H9 (cell line): ENCODE data around the gene CPNE5. TPM values are rescaled to one million over a fixed set of nuclear protein-coding genes. Genes with fewer than 3 reads are reported as not detected.

ENCODE experiments used
- DNase-seq: peaks from one replicate; pipeline ENCODE4 v3.0.0-alpha.2; 2017
- H2AFZ ChIP-seq: one replicate; pipeline ENCODE4 v1.6.1; 2013; ENCODE audit warnings: mild to moderate bottlenecking, low read length, control low read depth, moderate library complexity
- H2AK5ac ChIP-seq: 2 replicates; pipeline ENCODE4 v1.6.1; 2013; ENCODE audit warnings: low read length, control low read depth, mixed read lengths; ENCODE audit not compliant: insufficient read length
- H2BK120ac ChIP-seq: one replicate; pipeline ENCODE4 v1.6.1; 2013; ENCODE audit warnings: low read depth, mild to moderate bottlenecking, low read length, control low read depth, inconsistent platforms; ENCODE audit not compliant: poor library complexity, severe bottlenecking
- H2BK12ac ChIP-seq: 2 replicates; pipeline ENCODE4 v1.6.1; 2013; ENCODE audit warnings: low read length, control low read depth, mixed read lengths, low read depth; ENCODE audit not compliant: insufficient read length
- H2BK15ac ChIP-seq: 2 replicates; pipeline ENCODE4 v1.6.1; 2013; ENCODE audit warnings: low read depth, low read length, control low read depth
- H2BK20ac ChIP-seq: one replicate; pipeline ENCODE4 v1.6.1; 2013; ENCODE audit warnings: low read depth, mild to moderate bottlenecking, low read length, control low read depth, inconsistent platforms; ENCODE audit not compliant: poor library complexity, severe bottlenecking
- H2BK5ac ChIP-seq: 2 replicates; pipeline ENCODE4 v1.6.1; 2013; ENCODE audit warnings: low read length, control low read depth, mixed read lengths; ENCODE audit not compliant: insufficient read length
- H3K14ac ChIP-seq: 2 replicates; pipeline ENCODE4 v1.6.1; 2013; ENCODE audit warnings: low read length, control low read depth; ENCODE audit not compliant: insufficient read depth
- H3K18ac ChIP-seq: 2 replicates; pipeline ENCODE4 v1.6.1; 2013; ENCODE audit warnings: low read depth, mild to moderate bottlenecking, mixed read lengths, low read length, control low read depth; ENCODE audit not compliant: insufficient read length
- H3K23ac ChIP-seq: 2 replicates; pipeline ENCODE4 v1.6.1; 2013; ENCODE audit warnings: low read length, control low read depth, mixed read lengths, low read depth; ENCODE audit not compliant: insufficient read length
- H3K23me2 ChIP-seq: 2 replicates; pipeline ENCODE4 v1.6.1; 2013; ENCODE audit warnings: low read depth, mild to moderate bottlenecking, mixed read lengths, low read length, control low read depth; ENCODE audit not compliant: insufficient read length, poor library complexity, severe bottlenecking
- H3K27ac ChIP-seq: 2 replicates; pipeline ENCODE4 v1.5.1; 2013; ENCODE audit warnings: low read length, control low read depth, mixed read lengths, low read depth; ENCODE audit not compliant: insufficient read length
- H3K27me3 ChIP-seq: 2 replicates; pipeline ENCODE4 v1.6.1; 2013; ENCODE audit warnings: low read length, control low read depth, inconsistent platforms; ENCODE audit not compliant: insufficient read depth
- H3K4ac ChIP-seq: 2 replicates; pipeline ENCODE4 v1.6.1; 2013; ENCODE audit warnings: low read depth, mild to moderate bottlenecking, control low read depth, inconsistent platforms, low read length, moderate library complexity
- H3K4me1 ChIP-seq: 2 replicates; pipeline ENCODE4 v1.6.1; 2013; ENCODE audit warnings: low read length, control low read depth, inconsistent platforms; ENCODE audit not compliant: insufficient read depth
- H3K4me2 ChIP-seq: 2 replicates; pipeline ENCODE4 v1.6.1; 2013; ENCODE audit warnings: low read length, control low read depth, mixed read lengths; ENCODE audit not compliant: insufficient read length, insufficient read depth
- H3K56ac ChIP-seq: 2 replicates; pipeline ENCODE4 v1.6.1; 2013; ENCODE audit warnings: low read depth, mild to moderate bottlenecking, mixed read lengths, low read length, control low read depth; ENCODE audit not compliant: insufficient read length
- H3K79me1 ChIP-seq: 2 replicates; pipeline ENCODE4 v1.6.1; 2013; ENCODE audit warnings: low read depth, mild to moderate bottlenecking, moderate library complexity, low read length, control low read depth, inconsistent platforms; ENCODE audit not compliant: insufficient read depth, poor library complexity, severe bottlenecking
- H3K79me2 ChIP-seq: 2 replicates; pipeline ENCODE4 v1.6.1; 2013; ENCODE audit warnings: low read length, control low read depth, inconsistent platforms; ENCODE audit not compliant: insufficient read depth
- H3K9ac ChIP-seq: 2 replicates; pipeline ENCODE4 v1.6.1; 2013; ENCODE audit warnings: low read length, control low read depth, mixed read lengths; ENCODE audit not compliant: insufficient read length; ENCODE audit errors: extremely low read depth
- H3K9me3 ChIP-seq: one replicate; pipeline ENCODE4 v1.6.1; 2013; ENCODE audit warnings: low read depth, low read length, inconsistent platforms; ENCODE audit not compliant: control insufficient read depth
- H3T11ph ChIP-seq: one replicate; pipeline ENCODE4 v1.6.1; 2013; ENCODE audit warnings: mild to moderate bottlenecking, low read length, control low read depth, inconsistent platforms
- H4K20me1 ChIP-seq: one replicate; pipeline ENCODE4 v1.6.1; 2013; ENCODE audit not compliant: control insufficient read depth, insufficient read length, insufficient read depth
- H4K5ac ChIP-seq: 2 replicates; pipeline ENCODE4 v1.6.1; 2013; ENCODE audit warnings: low read depth, mild to moderate bottlenecking, mixed read lengths, low read length, control low read depth; ENCODE audit not compliant: insufficient read length
- H4K8ac ChIP-seq: replicated peaks from 2 replicates; pipeline ENCODE4 v1.6.1; 2013; ENCODE audit warnings: low read length, control low read depth, mixed read lengths, low read depth; ENCODE audit not compliant: insufficient read length
- H4K91ac ChIP-seq: 2 replicates; pipeline ENCODE4 v1.6.1; 2013; ENCODE audit warnings: low read depth, mild to moderate bottlenecking, moderate library complexity, mixed read lengths, low read length, control low read depth; ENCODE audit not compliant: insufficient read length
- H3K27ac Mint-ChIP-seq, 3 experiments: 2 replicates in 2 of 3; 3 replicates in 1 of 3; pipeline ENCODE4 v1.8.0; 2020 to 2021; ENCODE audit warnings: mixed read lengths in 3 of 3, mild to moderate bottlenecking in 1 of 3, moderate library complexity in 1 of 3
- H3K27me3 Mint-ChIP-seq: 2 replicates; pipeline ENCODE4 v1.8.0; 2021; ENCODE audit warnings: low read depth, mild to moderate bottlenecking, moderate library complexity, mixed read lengths
- H3K36me3 Mint-ChIP-seq, 3 experiments: 2 replicates in 2 of 3; 3 replicates in 1 of 3; pipeline ENCODE4 v1.8.0; 2020 to 2021; ENCODE audit warnings: low read depth in 3 of 3, mixed read lengths in 3 of 3; ENCODE audit not compliant: insufficient read depth in 1 of 3
- H3K4me1 Mint-ChIP-seq, 2 experiments: 2 replicates each; pipeline ENCODE4 v1.8.0; 2020; ENCODE audit warnings: mixed read lengths in 2 of 2
- H3K4me3 Mint-ChIP-seq, 2 experiments: 2 replicates in 1 of 2; 3 replicates in 1 of 2; pipeline ENCODE4 v1.8.0; 2020 to 2021; ENCODE audit warnings: mild to moderate bottlenecking in 2 of 2, mixed read lengths in 2 of 2, moderate library complexity in 1 of 2
- H3K9me3 Mint-ChIP-seq, 2 experiments: 2 replicates in 1 of 2; 3 replicates in 1 of 2; pipeline ENCODE4 v1.8.0; 2020; ENCODE audit warnings: mild to moderate bottlenecking in 2 of 2, mixed read lengths in 2 of 2, moderate library complexity in 1 of 2
- CTCF ChIP-seq: fragments of 200-600 bp; sonication (generic); conservative IDR thresholded peaks from 3 replicates; pipeline ENCODE4 v1.8.0; 2021; ENCODE audit warnings: antibody characterized with exemption, mild to moderate bottlenecking
- WGBS: extraction: QIAGEN DNeasy Blood & Tissue Kit; methylation state at CpG from one replicate; pipeline ENCODE4 v1.1.7; 2013; ENCODE audit warnings: missing lambda C conversion rate, low lambda C conversion rate, mixed read lengths; ENCODE audit not compliant: insufficient read length; ENCODE audit errors: extremely low coverage; 5-methylcytosine and 5-hydroxymethylcytosine counted together
- total RNA-seq: library from RNA; stranded (reverse); gene quantifications from 2 replicates; pipeline ENCODE4 v1.2.1, GENCODE V29; 2021

CPNE5 gene
- total RNA-seq, 1 experiment from 2014 or later: 0.52 TPM

GRCh38 chr6:36743538-36744303, 95.5 kb downstream of the CPNE5 start:
- 0 out of 7 replicates have a peak, but pooled peaks cover 0 to 3% (median 0%) of the 10 kb centered on the region in 3 experiments for H3K36me3 Mint-ChIP-seq
- peaks cover 3 to 4% of the 10 kb centered on the region in 2 experiments for H3K9me3 Mint-ChIP-seq
- Histone ChIP-seq H3K9ac (no peak overlapping the region), H3K14ac (no peak overlapping the region; the same call in 1 of the 2 replicates), H3K9me3 (no peaks in the 10 kb centered on the region), H2BK12ac (no peak overlapping the region), H4K8ac (no peak overlapping the region), H3K27me3 (no peaks in the 10 kb centered on the region), H4K20me1 (no peaks in the 10 kb centered on the region), H2BK15ac (no peak overlapping the region), H3T11ph (no peak overlapping the region), H3K4me2 (no peak overlapping the region), H2BK5ac (no peak overlapping the region), H3K18ac (no peak overlapping the region), H3K79me1 (no peaks in the 10 kb centered on the region), H3K23me2 (no peaks in the 10 kb centered on the region), H2BK20ac (no peak overlapping the region), H4K91ac (no peak overlapping the region), H2AK5ac (no peak overlapping the region), H3K27ac (no peak overlapping the region), H2BK120ac (no peak overlapping the region), H4K5ac (no peak overlapping the region), H3K23ac (no peak overlapping the region), H3K79me2 (no peaks in the 10 kb centered on the region), H3K56ac (no peak overlapping the region), H3K4ac (no peak overlapping the region), H2AFZ (no peak overlapping the region), H3K4me1 (no peaks in the 10 kb centered on the region)
- no peak overlapping the region; a peak in 1 of 5 replicates for H3K4me3 Mint-ChIP-seq
- no peak for TF ChIP-seq CTCF
- no peaks in the 10 kb centered on the region for H3K27me3 Mint-ChIP-seq
- peaks cover 6 to 7% of the 10 kb centered on the region in 2 experiments for H3K4me1 Mint-ChIP-seq
- WGBS: no CpG with 5 or more reads among the region's 24 CpGs
- DNase-seq: no peak
- no peak overlapping the region for H3K27ac Mint-ChIP-seq
